Measurements from ENCODE around the gene APOM.

The APOM gene

GRCh38 chr6:31676904-31677303 lies 21.2 kb downstream of the APOM start:
- H3K4me3 ChIP-seq (ENCODE audit: low read length), result no peak overlapping the region
- no peak for DNase-seq (ENCODE audit: low read depth)
- TF ChIP-seq CTCF (conservative IDR thresholded peaks at IDR 0.05; ENCODE audit: low read depth, low read length), result no peak

GRCh38 chr6:31677955-31678354 lies 22.3 kb downstream of the APOM start:
- H3K4me3 ChIP-seq (ENCODE audit: low read length), result no peak overlapping the region
- no peak for DNase-seq (ENCODE audit: low read depth)
- TF ChIP-seq CTCF (conservative IDR thresholded peaks at IDR 0.05; ENCODE audit: low read depth, low read length), result no peak

- peak within 1 kb of the TSS; percentile 51 for H3K4me3 ChIP-seq (ENCODE audit: low read length)
- DNase-seq (ENCODE audit: low read depth), result peak; percentile 69
- TF ChIP-seq CTCF (conservative IDR thresholded peaks at IDR 0.05; ENCODE audit: low read depth, low read length), result peak; percentile 65
Measured at GRCh38 chr6:31680226-31681134, 24.8 kb downstream of the APOM start, which contains the start of gene LY6G5C. LY6G5C (minus strand) TSS chr6:31681067; CDS start chr6:31680373, 694 bp downstream.

GRCh38 chr6:31681135-31681671 lies 25.5 kb downstream of the APOM start:
- DNase-seq (ENCODE audit: low read depth), result no peak
- H3K4me3 ChIP-seq (ENCODE audit: low read length), result peak overlapping the region; percentile 51
- TF ChIP-seq CTCF (conservative IDR thresholded peaks at IDR 0.05; ENCODE audit: low read depth, low read length), result peak; percentile 20

GRCh38 chr6:31683591-31683990 lies 27.9 kb downstream of the APOM start:
- H3K4me3 ChIP-seq (ENCODE audit: low read length), result peak overlapping the region; percentile 59
- TF ChIP-seq CTCF (conservative IDR thresholded peaks at IDR 0.05; ENCODE audit: low read depth, low read length), result no peak
- DNase-seq (ENCODE audit: low read depth), result no peak

GRCh38 chr6:31686483-31686882 lies 30.8 kb downstream of the APOM start:
- TF ChIP-seq CTCF (conservative IDR thresholded peaks at IDR 0.05; ENCODE audit: low read depth, low read length), result no peak
- no peak overlapping the region for H3K4me3 ChIP-seq (ENCODE audit: low read length)
- DNase-seq (ENCODE audit: low read depth), result no peak

GRCh38 chr6:31687321-31687720 lies 31.6 kb downstream of the APOM start:
- H3K4me3 ChIP-seq (ENCODE audit: low read length), result no peak overlapping the region
- TF ChIP-seq CTCF (conservative IDR thresholded peaks at IDR 0.05; ENCODE audit: low read depth, low read length), result no peak

More at GRCh38 chr6:31687321-31687720, 31.6 kb downstream of the APOM start:
- DNase-seq (ENCODE audit: low read depth), result no peak

Data from retinal pigment epithelial cell (primary cell).